Ishikawa (cell line): ENCODE measurements around the gene ASTN2.

ENCODE experiments used
- CEBPB ChIP-seq: IDR thresholded peaks from 2 replicates; pipeline ENCODE4 v1.6.1; 2012
- CREB1 ChIP-seq: IDR thresholded peaks from 2 replicates; pipeline ENCODE4 v1.6.1; 2012; ENCODE audit warnings: low read depth
- EGR1 ChIP-seq: IDR thresholded peaks from 2 replicates; pipeline ENCODE4 v1.6.1; 2012
- EP300 ChIP-seq: IDR thresholded peaks from 2 replicates; pipeline ENCODE4 v1.6.1; 2012; ENCODE audit warnings: borderline replicate concordance
- FOXM1 ChIP-seq: IDR thresholded peaks from 2 replicates; pipeline ENCODE4 v1.6.1; 2012; ENCODE audit warnings: low read depth, borderline replicate concordance
- MAX ChIP-seq: IDR thresholded peaks from 2 replicates; pipeline ENCODE4 v1.6.1; 2012
- NFIC ChIP-seq: IDR thresholded peaks from 2 replicates; pipeline ENCODE4 v1.6.1; 2012
- RAD21 ChIP-seq: IDR thresholded peaks from 2 replicates; pipeline ENCODE4 v1.6.1; 2012; ENCODE audit warnings: low read depth
- REST ChIP-seq: IDR thresholded peaks from 2 replicates; pipeline ENCODE4 v1.6.1; 2012; ENCODE audit warnings: low read depth, mild to moderate bottlenecking
- TAF1 ChIP-seq: IDR thresholded peaks from 2 replicates; pipeline ENCODE4 v1.6.1; 2012; ENCODE audit warnings: low read depth, mild to moderate bottlenecking
- TCF12 ChIP-seq: IDR thresholded peaks from 2 replicates; pipeline ENCODE4 v1.6.1; 2012; ENCODE audit warnings: low read depth
- TEAD4 ChIP-seq: IDR thresholded peaks from 2 replicates; pipeline ENCODE4 v1.6.1; 2012
- USF1 ChIP-seq: IDR thresholded peaks from 2 replicates; pipeline ENCODE4 v1.6.1; 2012
- YY1 ChIP-seq: IDR thresholded peaks from 2 replicates; pipeline ENCODE4 v1.6.1; 2012; ENCODE audit warnings: low read depth
- ZBTB7A ChIP-seq: IDR thresholded peaks from 2 replicates; pipeline ENCODE4 v1.6.1; 2012; ENCODE audit warnings: low read depth

ASTN2 gene

GRCh38 chr9:117104206-117104605 is 310.7 kb downstream of the ASTN2 start:
- TF ChIP-seq CEBPB (no peak), EP300 (no peak), ZBTB7A (no peak), REST (no peak), RAD21 (no peak), YY1 (no peak), TEAD4 (no peak)

GRCh38 chr9:117103438-117104110 is 311.3 kb downstream of the ASTN2 start:
- no peak for TF ChIP-seq CREB1
- TF ChIP-seq TEAD4, result no peak
- no peak for TF ChIP-seq TCF12
- no peak for TF ChIP-seq REST
- TF ChIP-seq EGR1, result no peak
- TF ChIP-seq TAF1, result no peak
- no peak for TF ChIP-seq NFIC
- TF ChIP-seq CEBPB, result no peak
- no peak for TF ChIP-seq FOXM1
- TF ChIP-seq EP300, result no peak
- no peak for TF ChIP-seq YY1
- no peak for TF ChIP-seq ZBTB7A
- no peak for TF ChIP-seq MAX
- no peak for TF ChIP-seq RAD21
- TF ChIP-seq USF1, result no peak

DNA sequence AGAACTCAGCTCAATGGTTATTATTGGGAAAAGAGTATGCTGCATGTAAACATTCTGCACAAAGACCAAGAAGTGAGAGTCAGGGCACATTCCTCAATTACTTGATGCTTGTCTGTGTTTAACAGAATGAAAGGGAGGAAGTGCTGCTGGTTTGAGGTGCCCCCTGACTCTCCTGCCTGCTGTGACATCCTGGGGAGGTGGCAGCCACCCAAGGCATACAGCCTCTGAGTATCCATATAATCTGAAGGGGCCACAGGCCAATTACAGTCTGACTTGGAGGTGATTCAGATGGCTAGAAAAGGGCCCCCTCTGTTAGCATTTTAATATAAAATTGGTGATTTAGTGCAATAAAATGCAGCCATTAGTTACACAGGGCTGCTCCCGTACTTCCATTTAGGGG is 313.8 kb downstream of the ASTN2 start:
- TF ChIP-seq ZBTB7A, result no peak
- no peak for TF ChIP-seq EGR1
- no peak for TF ChIP-seq EP300
- TF ChIP-seq CEBPB, result no peak
- no peak for TF ChIP-seq YY1
- TF ChIP-seq TAF1, result no peak
- TF ChIP-seq CREB1, result no peak
- TF ChIP-seq NFIC, result no peak
- no peak for TF ChIP-seq RAD21
- TF ChIP-seq FOXM1, result no peak

GRCh38 chr9:117098331-117098730 is 316.5 kb downstream of the ASTN2 start:
- TF ChIP-seq EP300 (no peak), TAF1 (no peak), USF1 (no peak), MAX (no peak), CEBPB (no peak), EGR1 (no peak), RAD21 (no peak), NFIC (no peak)

- TF ChIP-seq MAX (no peak), TEAD4 (no peak), CEBPB (no peak), EGR1 (no peak), REST (no peak), NFIC (no peak)
These were observed 317.1 kb downstream of the ASTN2 start for GRCh38 chr9:117097761-117098160.
